HG03064 (cell line): ENCODE data around the gene HIVEP2.

Experiments
- ATAC-seq: cut with Tn5 transposase; IDR thresholded peaks from one replicate; pipeline ENCODE4 v1.9.1; 2021; ENCODE audit warnings: low read depth; ENCODE audit not compliant: unreplicated experiment

Gene HIVEP2

GRCh38 chr6:142868917-142869316 lies 76.1 kb downstream of the HIVEP2 start:
- no peak for ATAC-seq

GRCh38 chr6:142867988-142868812 lies 76.8 kb downstream of the HIVEP2 start:
- peak; percentile 50 for ATAC-seq

GRCh38 chr6:142867355-142867801 lies 77.6 kb downstream of the HIVEP2 start:
- no peak for ATAC-seq

- no peak for ATAC-seq
These were observed 81.0 kb downstream of the HIVEP2 start for GRCh38 chr6:142863981-142864380.

- no peak for ATAC-seq
These were observed 83.3 kb downstream of the HIVEP2 start for GRCh38 chr6:142861711-142862110.

- no peak for ATAC-seq
These were observed 84.5 kb downstream of the HIVEP2 start for GRCh38 chr6:142860498-142860897.

GRCh38 chr6:142857796-142858555 lies 87.0 kb downstream of the HIVEP2 start:
- ATAC-seq: peak; percentile 10

- peak; percentile 44 for ATAC-seq
These were observed 87.7 kb downstream of the HIVEP2 start for GRCh38 chr6:142857233-142857761.

GRCh38 chr6:142856624-142857232 lies 88.2 kb downstream of the HIVEP2 start:
- ATAC-seq: peak; percentile 61

GRCh38 chr6:142855893-142856623 lies 88.9 kb downstream of the HIVEP2 start:
- no peak for ATAC-seq

- no peak for ATAC-seq
These were observed 90.1 kb downstream of the HIVEP2 start for GRCh38 chr6:142854589-142855488.

GRCh38 chr6:142853244-142854180 lies 91.5 kb downstream of the HIVEP2 start:
- no peak for ATAC-seq

- no peak for ATAC-seq
These were observed 93.4 kb downstream of the HIVEP2 start for GRCh38 chr6:142851601-142852000.

- no peak for ATAC-seq
These were observed 94.1 kb downstream of the HIVEP2 start for GRCh38 chr6:142850679-142851423.

- no peak for ATAC-seq
These were observed 96.0 kb downstream of the HIVEP2 start for GRCh38 chr6:142848976-142849375.

GRCh38 chr6:142848156-142848555 lies 96.8 kb downstream of the HIVEP2 start:
- no peak for ATAC-seq

- ATAC-seq: no peak
These were observed 98.1 kb downstream of the HIVEP2 start for GRCh38 chr6:142846883-142847287.

- ATAC-seq: no peak
These were observed 98.5 kb downstream of the HIVEP2 start for GRCh38 chr6:142846459-142846831.
